DOHH2 (cell line): ENCODE results near the gene SUPT4H1.

Experiments
- H3F3A ChIP-seq: fragments of 200-600 bp; sonication (generic), shearing (Covaris generic); 2 replicates; pipeline ENCODE4 v1.6.0; 2016; ENCODE audit warnings: antibody characterized with exemption, mild to moderate bottlenecking; ENCODE audit not compliant: control insufficient read depth, insufficient read depth
- H3K27ac ChIP-seq: fragments of 200-600 bp; sonication (generic); 2 replicates; pipeline ENCODE4 v1.5.1; 2014; ENCODE audit warnings: low read depth, mild to moderate bottlenecking, low read length, moderate library complexity
- H3K27me3 ChIP-seq: fragments of 200-600 bp; sonication (generic); 2 replicates; pipeline ENCODE4 v1.6.1; 2014; ENCODE audit warnings: mild to moderate bottlenecking, low read length, mixed read lengths; ENCODE audit not compliant: control insufficient read depth
- H3K36me3 ChIP-seq: fragments of 200-600 bp; sonication (generic); 2 replicates; pipeline ENCODE4 v1.6.1; 2014; ENCODE audit warnings: mild to moderate bottlenecking, low read length, moderate library complexity, mixed read lengths; ENCODE audit not compliant: control insufficient read depth
- H3K4me1 ChIP-seq: fragments of 200-600 bp; sonication (generic); 2 replicates; pipeline ENCODE4 v1.6.1; 2014; ENCODE audit warnings: mild to moderate bottlenecking, low read length, mixed read lengths; ENCODE audit not compliant: control insufficient read depth
- H3K4me2 ChIP-seq: fragments of 200-600 bp; sonication (generic); 2 replicates; pipeline ENCODE4 v1.6.0; 2014; ENCODE audit warnings: mild to moderate bottlenecking, low read length, moderate library complexity
- H3K4me3 ChIP-seq: fragments of 200-600 bp; sonication (generic); 2 replicates; pipeline ENCODE4 v1.5.1; 2014; ENCODE audit warnings: mild to moderate bottlenecking, low read length, mixed read lengths
- H3K79me2 ChIP-seq: fragments of 200-600 bp; sonication (generic); 2 replicates; pipeline ENCODE4 v1.6.1; 2014; ENCODE audit warnings: mild to moderate bottlenecking, low read length, mixed read lengths; ENCODE audit not compliant: control insufficient read depth
- H3K9me2 ChIP-seq: fragments of 200-600 bp; sonication (generic); replicated peaks from 2 replicates; pipeline ENCODE4 v1.6.1; 2014; ENCODE audit warnings: mild to moderate bottlenecking, low read length, mixed read lengths; ENCODE audit not compliant: control insufficient read depth
- H3K9me3 ChIP-seq: fragments of 200-600 bp; sonication (generic); 2 replicates; pipeline ENCODE4 v1.6.1; 2014; ENCODE audit warnings: antibody characterized with exemption, low read length, mixed read lengths; ENCODE audit not compliant: control insufficient read depth, insufficient read depth
- H4K20me1 ChIP-seq: fragments of 200-600 bp; sonication (generic); 2 replicates; pipeline ENCODE4 v1.6.0; 2014; ENCODE audit warnings: low read depth, mild to moderate bottlenecking, antibody characterized with exemption, low read length, moderate library complexity; ENCODE audit not compliant: control insufficient read depth, insufficient read depth
- EZH2phosphoT487 ChIP-seq: fragments of 200-600 bp; sonication (generic); IDR thresholded peaks from 2 replicates; pipeline ENCODE4 v1.6.1; 2017; ENCODE audit warnings: borderline replicate concordance, mild to moderate bottlenecking, antibody characterized with exemption, low read length, moderate library complexity, mixed read lengths
- TF ChIP-seq, protein P1 (sequence below): fragments of 200-600 bp; sonication (generic); IDR thresholded peaks from one replicate; pipeline ENCODE4 v1.5.1; 2014; ENCODE audit warnings: antibody characterized with exemption, mild to moderate bottlenecking, low read depth, low read length; ENCODE audit not compliant: poor library complexity, severe bottlenecking

The SUPT4H1 gene

DNA sequence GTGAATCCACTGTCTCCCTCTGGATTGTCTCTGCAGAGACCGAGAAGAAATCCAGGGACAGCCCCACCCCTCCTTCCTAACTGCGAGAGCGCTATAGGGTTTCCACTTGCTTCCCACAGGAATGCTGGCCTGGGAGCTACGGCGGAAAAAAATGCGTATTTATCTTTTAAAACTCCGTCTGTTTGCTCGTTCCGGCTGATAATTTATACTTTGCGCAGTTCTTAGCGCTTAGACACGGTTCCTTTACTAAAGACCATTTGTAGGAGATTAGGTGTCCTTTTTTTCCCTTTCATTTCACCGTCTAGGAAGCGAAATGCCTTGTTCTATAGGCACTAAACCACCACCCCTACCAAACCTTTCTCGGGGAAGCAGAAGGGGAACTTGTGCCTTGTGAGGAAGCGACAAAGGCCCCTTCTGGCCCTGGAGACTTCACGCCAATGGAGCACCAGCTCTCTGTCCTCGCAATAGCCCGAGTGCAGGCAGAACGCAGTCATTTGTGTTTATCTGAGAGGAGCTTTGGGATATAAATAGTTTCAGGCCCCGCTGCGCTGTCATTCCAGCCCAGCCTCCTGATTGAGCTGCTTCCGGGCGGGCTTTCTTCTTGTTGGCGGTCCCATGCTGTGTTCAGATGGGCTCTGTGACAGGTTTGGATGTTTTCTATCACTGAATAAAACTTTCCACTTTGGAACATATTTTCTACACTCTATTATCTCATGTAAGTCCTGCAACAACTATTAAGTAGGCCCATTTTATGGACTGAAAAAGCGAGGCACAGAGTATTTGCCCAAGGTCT, 791 bp upstream of the SUPT4H1 start:
- Histone ChIP-seq H3K4me1 (peaks cover 36% of the 10 kb centered on the region), H3K27ac (peak overlapping the region; percentile 89), H3K4me2 (peak overlapping the region; percentile 96), H3K9me3 (no peaks in the 10 kb centered on the region), H3F3A (peaks cover 23% of the 10 kb centered on the region), H3K9me2 (no peaks in the 10 kb centered on the region), H3K79me2 (peaks cover 42% of the 10 kb centered on the region), H3K36me3 (peaks cover 41% of the 10 kb centered on the region), H3K4me3 (peak overlapping the region; percentile 100), H3K27me3 (no peaks in the 10 kb centered on the region), H4K20me1 (no peaks in the 10 kb centered on the region)
- TF ChIP-seq EZH2phosphoT487: no peak
- TF ChIP-seq, protein P1, sequence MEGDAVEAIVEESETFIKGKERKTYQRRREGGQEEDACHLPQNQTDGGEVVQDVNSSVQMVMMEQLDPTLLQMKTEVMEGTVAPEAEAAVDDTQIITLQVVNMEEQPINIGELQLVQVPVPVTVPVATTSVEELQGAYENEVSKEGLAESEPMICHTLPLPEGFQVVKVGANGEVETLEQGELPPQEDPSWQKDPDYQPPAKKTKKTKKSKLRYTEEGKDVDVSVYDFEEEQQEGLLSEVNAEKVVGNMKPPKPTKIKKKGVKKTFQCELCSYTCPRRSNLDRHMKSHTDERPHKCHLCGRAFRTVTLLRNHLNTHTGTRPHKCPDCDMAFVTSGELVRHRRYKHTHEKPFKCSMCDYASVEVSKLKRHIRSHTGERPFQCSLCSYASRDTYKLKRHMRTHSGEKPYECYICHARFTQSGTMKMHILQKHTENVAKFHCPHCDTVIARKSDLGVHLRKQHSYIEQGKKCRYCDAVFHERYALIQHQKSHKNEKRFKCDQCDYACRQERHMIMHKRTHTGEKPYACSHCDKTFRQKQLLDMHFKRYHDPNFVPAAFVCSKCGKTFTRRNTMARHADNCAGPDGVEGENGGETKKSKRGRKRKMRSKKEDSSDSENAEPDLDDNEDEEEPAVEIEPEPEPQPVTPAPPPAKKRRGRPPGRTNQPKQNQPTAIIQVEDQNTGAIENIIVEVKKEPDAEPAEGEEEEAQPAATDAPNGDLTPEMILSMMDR: no peak

GRCh38 chr17:58351182-58351581, 819 bp downstream of the SUPT4H1 start:
- H3K36me3 ChIP-seq: peaks cover 57% of the 10 kb centered on the region
- no peaks in the 10 kb centered on the region for H3K9me3 ChIP-seq
- peak overlapping the region; percentile 63 for H3K4me2 ChIP-seq
- peak overlapping the region; percentile 73 for H3K27ac ChIP-seq
- H3K27me3 ChIP-seq: no peaks in the 10 kb centered on the region
- H3K4me3 ChIP-seq: peak overlapping the region; percentile 100
- H3K4me1 ChIP-seq: peaks cover 39% of the 10 kb centered on the region
- H4K20me1 ChIP-seq: no peaks in the 10 kb centered on the region
- H3F3A ChIP-seq: peaks cover 21% of the 10 kb centered on the region
- peaks cover 58% of the 10 kb centered on the region for H3K79me2 ChIP-seq
- no peak for TF ChIP-seq EZH2phosphoT487
- no peaks in the 10 kb centered on the region for H3K9me2 ChIP-seq

DNA sequence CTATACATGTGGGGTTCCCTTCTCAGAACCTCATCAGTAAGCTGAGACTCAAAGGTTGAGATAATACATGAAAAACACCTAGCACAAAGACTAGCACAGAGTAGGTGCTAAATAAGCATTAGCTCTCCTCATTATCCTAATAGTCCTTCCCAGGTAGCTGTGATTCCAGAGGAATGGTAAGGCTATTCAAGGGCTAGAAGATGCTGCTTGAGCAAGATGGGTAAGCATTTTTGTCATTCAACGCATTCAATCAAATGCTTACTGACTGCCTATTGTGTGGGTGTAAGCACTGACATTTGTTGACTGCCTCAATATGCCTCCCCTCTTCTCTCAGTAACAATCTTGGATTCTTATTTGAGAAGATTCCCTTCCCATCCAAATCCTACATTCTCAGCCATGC, 4.0 kb downstream of the SUPT4H1 start:
- Histone ChIP-seq H3K9me2 (no peaks in the 10 kb centered on the region), H3K27me3 (no peaks in the 10 kb centered on the region), H3K4me1 (peaks cover 53% of the 10 kb centered on the region), H3F3A (peaks cover 30% of the 10 kb centered on the region), H3K27ac (no peak overlapping the region), H3K4me2 (no peak overlapping the region), H4K20me1 (no peaks in the 10 kb centered on the region), H3K79me2 (peaks cover 82% of the 10 kb centered on the region), H3K9me3 (no peaks in the 10 kb centered on the region), H3K36me3 (peaks cover 88% of the 10 kb centered on the region), H3K4me3 (no peak overlapping the region)
- TF ChIP-seq, protein P1: no peak

DNA sequence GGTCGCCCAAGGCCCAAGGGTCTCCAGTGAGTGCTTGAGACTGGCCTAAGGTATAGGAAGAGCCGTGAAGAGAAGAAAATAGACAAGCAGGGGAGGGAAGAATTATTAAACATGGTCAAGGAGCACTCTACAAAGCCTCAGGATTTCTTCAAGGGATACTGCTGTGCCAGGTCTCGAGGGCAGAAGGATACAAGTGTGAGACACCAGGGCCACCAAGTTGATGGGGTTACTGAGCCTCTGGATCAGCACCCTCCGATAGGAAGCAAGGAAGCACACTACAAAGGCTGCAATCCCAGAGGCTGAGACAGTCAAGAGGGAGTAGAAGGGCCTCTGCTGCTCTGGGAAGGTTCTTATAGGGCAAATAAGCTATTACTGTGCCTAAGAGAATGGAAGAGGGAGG, 6.5 kb downstream of the SUPT4H1 start:
- Histone ChIP-seq H3F3A (peaks cover 43% of the 10 kb centered on the region), H3K9me3 (no peaks in the 10 kb centered on the region), H3K4me3 (peak overlapping the region; percentile 78), H3K27ac (peak overlapping the region; percentile 100), H3K79me2 (peaks cover 90% of the 10 kb centered on the region), H3K36me3 (peaks cover 94% of the 10 kb centered on the region), H4K20me1 (no peaks in the 10 kb centered on the region), H3K9me2 (no peaks in the 10 kb centered on the region), H3K4me1 (peaks cover 65% of the 10 kb centered on the region), H3K27me3 (no peaks in the 10 kb centered on the region), H3K4me2 (peak overlapping the region; percentile 98)
- no peak for TF ChIP-seq EZH2phosphoT487
- TF ChIP-seq, protein P1: no peak
